Measurements from ENCODE around the gene CHRNB1.

- TF ChIP-seq POLR2A (IDR thresholded peaks at IDR 0.05) = no peak
- no peak for TF ChIP-seq CTCF (IDR thresholded peaks at IDR 0.05)
These were observed 36.6 kb upstream of the CHRNB1 start for GRCh38 chr17:7408252-7408727.

Measured in Peyer's patch (tissue), 4 donors.